Stimulated activated CD8-positive, alpha-beta memory T cell treated with anti-CD3 and anti-CD28 coated beads, Interleukin-4, amount 100 ng/mL, for 48 hours (primary cell): ENCODE measurements around the gene ZNF423.
"Not testable (repeated sequence)": the region's sequence is repeated elsewhere in the genome, so short reads cannot be mapped to it uniquely, and the experiment has no call there.

Experiments used
- DNase-seq: peaks from one replicate; pipeline ENCODE4 v3.0.0-alpha.2; 2020

The ZNF423 gene

GRCh38 chr16:49521734-49522325, 334.1 kb downstream of the ZNF423 start:
- DNase-seq = no peak

DNA sequence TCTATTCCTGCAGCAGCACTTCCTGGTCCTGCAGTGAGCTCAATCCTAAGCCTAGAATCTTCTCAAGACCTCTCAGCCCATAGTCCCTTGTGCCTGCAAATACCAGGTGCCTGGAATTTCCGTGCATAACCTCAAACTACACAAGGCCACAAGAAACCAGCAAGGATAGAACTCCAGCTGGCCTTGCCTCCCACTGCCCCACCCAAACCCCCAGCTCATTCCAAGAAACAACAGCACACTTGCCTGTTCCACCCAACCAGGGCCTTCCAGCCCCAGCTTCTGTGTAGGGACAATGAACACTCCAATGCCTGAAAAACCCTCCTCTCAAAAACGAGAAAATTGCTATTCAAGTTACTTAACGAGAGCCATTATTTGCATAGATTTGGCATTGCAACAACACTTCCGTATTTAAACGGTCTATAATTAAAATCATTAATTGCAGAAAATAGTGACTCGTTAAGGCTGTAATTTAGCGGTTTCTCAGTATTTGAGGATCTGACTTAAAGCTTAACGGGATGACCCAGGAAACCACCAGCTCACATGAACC, 335.3 kb downstream of the ZNF423 start:
- DNase-seq = no peak

DNA sequence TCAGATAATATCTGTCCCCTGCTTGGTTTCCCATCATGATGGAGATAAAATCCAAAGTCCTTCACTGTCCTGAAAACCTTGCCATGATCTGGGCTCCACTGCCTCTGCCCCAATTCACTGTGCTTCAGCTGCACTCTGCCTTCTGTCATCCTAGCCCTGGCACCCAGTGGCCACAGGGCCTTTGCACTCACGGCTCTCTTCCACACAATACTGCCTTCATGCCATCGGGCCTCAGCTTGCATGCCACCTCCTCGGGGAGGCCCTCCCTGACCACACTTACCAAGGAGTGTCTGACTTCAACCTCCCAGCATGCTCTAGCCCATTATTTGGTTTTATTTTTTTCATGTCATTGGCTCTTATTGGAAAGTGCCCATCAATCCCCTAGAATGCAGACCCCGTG, 336.2 kb downstream of the ZNF423 start:
- no peak for DNase-seq

- DNase-seq = no peak
Observed at GRCh38 chr16:49519008-49519656, 336.8 kb downstream of the ZNF423 start.

GRCh38 chr16:49516382-49517036, 339.4 kb downstream of the ZNF423 start:
- no peak for DNase-seq

DNA sequence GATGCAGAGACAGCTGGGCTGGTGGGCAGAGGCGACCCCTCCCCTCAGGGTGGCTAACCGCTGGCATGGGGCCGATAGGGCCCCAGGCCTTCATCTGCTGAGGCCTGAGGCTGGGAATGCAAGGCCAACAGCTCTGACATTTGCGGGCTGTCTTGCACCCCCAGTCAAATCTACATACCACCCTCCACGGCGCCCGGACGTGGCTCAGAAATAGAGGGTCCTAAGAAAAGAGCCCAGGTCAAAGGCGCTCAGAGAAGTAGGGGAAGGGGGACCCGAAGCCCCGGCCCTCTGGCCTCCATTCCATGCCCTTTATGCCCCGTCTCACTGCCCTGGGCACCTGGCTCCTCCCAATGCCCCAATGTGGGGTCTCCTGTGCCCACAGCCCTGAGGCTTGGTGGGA, 340.1 kb downstream of the ZNF423 start:
- DNase-seq = no peak

GRCh38 chr16:49515016-49515565, 340.8 kb downstream of the ZNF423 start:
- no peak for DNase-seq

DNA sequence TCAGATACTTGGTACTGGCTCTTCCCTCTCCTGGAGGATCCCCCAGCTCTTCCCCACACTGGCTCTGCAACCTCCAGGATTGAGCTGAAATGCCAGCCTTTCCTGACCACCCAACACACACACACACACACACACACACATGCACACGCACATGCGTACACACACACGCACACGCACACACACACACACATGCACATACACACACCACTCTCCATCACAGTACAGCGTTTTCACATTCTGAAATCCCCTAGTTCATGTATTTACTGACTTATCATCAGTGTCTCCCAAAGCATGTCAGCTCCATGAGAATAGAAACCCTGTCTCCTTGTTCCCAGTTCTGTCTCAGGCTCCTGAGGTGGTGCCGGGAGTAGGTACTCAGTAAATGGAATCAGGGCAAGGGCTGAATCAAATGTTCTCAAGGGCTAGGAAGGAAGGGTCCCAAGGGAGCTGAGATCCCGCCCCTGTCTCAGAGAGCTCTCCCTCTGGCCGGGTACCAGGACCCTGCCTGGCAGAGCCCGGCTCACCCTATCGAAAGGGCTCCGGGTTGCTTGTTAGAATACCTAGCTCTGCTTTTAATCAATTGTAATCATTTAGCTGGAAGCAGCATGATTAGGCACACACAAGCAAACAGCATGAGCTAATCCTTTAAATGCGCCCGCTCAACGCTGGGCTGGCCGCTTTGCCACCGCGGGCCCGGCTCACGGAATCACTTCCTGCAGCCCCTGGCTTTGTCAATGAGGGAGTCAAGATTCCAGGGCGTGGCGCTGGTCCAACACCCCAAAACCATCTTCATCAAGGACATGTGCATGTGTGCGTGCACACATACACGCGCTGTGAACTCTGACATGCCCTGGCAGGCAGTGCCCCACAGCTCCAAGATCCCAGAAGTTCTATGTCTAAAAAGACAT, 341.6 kb downstream of the ZNF423 start:
- no peak for DNase-seq

GRCh38 chr16:49513040-49513439, 342.9 kb downstream of the ZNF423 start:
- no peak for DNase-seq

DNA sequence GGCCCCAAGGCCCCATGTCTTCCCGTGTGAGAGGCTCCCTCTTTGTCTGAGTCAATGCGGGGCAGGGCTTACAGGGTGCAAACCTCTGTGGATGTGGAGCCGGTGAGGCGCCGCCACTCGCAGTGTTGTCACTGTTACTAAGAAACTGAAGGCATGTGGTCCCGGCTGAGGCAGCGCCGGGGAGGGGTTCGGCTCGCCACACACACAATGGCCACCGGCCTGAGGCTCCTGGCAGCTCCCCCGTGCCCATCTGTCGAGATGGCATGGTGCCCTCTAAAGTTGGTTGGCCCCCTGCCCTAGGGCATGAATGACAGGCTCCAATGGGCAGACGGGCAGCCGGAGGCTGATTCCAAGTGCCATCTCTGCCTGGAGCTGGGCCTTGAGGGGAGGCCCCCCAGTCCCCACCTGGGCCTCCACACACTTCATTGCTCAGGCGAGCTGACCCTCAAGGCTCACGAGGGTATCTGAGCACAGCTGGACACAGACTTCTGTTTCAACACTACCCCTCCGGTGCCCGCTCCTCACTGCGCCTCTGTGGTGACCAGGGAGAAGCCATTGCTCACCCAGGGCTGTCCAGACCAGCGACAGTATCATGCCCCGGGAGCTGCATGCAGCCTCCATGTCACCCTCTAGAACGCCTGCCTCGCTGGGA, 345.1 kb downstream of the ZNF423 start:
- DNase-seq = no peak

GRCh38 chr16:49510141-49510540, 345.8 kb downstream of the ZNF423 start:
- DNase-seq = no peak

DNA sequence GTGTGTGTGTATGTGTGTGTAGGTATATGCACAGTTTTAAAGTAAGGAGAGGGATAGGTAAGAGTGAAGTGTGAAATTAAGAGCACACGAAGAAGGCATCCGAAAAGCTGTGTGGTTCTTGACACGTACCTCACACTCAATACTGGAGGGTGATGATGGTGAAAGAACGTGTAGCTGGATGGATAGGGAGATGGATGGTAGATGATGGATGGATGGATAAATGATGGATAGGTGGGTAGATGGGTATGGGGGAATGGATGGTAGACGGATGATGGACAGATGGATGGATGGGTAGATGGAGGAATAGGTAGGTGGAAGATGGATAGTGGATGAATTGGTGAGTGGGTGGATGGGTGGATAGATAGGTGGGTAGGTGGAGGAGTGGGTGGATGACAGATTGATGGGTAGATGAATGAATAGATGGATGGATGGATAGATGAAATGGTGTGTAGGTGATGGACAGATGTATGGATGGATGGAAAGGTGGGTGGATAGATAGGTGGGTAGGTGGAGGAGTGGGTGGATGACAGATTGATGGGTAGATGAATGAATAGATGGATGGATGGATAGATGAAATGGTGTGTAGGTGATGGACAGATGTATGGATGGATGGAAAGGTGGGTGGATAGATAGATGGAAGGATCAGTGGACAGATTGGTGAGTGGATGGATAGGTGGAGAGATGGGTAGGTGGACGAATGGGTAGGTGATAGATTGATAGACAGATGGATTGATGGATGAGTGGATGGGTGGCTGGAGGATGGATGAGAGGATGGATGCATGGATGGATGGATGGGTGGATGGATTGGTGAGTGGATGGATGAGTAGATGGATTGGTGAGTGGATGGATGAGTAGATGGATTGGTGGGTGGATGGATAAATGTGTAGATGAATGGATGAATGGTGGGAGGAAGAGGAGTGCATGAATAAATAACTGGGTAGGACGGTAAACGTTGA, 349.6 kb downstream of the ZNF423 start:
- not testable (repeated sequence) for DNase-seq

- DNase-seq = no peak
Observed at GRCh38 chr16:49505556-49505955, 350.4 kb downstream of the ZNF423 start.

DNA sequence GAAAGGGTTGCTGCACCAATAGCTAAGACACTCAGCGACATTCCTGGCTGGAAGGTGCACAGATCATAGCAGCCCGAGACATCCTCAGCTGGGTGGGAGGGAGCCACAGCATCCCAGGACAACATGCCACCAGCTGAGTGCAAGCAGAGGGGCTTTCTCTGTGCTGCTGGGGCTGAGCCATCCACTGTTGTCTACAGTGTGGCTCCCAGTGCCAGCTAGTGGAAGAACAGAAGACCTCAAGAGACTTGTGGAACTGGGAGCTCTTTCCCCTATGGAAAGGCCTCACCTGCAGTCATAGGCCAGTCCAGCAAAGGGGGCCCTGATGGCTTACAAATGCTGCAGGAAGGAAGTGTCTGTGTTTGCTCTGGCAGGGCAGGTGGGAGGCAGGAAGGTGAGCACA, 351.3 kb downstream of the ZNF423 start:
- no peak for DNase-seq

- DNase-seq = no peak
Observed at GRCh38 chr16:49504023-49504364, 351.9 kb downstream of the ZNF423 start.

DNA sequence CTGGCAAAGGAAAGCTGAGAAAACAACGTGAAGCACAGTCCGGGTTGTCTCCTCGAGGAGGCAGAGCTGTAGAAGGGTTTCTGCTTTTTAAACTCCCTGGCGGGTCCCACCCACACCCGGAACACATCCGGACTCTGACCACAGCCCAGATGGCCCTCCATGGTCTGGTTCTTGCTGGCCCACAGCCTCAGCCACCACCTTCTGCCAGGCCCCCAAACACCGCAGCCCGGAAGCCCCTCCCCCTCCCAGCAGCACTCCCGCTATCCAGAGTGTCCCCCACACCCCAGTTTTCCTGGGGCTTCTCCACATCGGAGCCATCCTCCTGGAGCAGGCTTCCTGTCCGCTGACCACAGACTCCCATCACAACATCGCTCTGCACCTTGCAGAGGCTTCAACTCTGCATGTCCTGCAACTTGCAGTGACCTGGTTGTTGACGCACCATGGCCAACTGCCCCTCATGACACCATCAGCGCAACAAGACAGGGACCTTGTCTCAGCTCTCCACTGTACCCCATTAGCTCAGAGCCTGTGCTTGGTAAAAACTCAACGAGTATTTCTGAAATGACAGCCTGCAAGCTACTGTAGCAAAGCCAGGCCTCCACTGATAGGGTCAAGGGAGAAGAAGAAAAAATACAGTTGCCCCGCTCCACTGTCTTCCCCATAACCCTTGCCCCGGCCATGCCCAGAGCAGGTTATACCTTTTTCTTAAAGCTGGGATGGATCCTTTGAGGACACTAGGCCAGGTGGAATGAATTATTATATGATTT, 352.5 kb downstream of the ZNF423 start:
- DNase-seq = no peak

DNA sequence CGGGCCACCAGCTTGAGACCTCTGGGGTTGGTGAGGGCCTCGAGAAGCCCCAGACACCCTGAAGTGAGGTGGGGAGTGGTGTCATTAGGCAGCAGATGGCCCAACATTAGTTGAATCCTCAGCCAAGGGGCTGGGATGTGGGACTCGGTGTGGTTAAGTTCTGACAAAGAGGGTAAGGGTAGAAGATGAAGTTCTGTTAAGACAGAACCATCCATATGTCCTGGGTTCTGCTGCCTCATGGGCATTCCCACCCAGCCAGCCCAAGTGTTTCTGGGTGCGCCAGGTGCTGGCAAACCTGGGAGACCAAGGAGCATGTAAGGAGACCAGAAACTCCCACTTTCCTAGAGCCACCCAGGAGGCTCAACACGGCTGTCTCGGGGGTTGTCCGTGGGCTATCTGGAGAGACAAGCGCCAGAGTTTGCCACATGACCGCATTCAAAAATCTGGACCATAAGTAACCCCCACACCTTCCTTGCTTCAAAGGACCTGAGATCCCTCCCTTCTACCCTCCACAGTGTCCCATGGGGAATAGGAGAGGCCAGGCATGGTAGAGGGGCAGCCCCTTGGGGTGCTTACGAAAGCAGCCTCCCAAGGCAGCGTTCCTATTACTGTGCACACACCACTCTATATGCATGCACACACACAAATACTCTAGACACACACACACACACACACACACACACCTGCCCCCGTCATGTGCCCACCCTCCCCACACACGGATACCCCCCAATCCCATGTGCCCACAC, 353.6 kb downstream of the ZNF423 start:
- DNase-seq = no peak

DNA sequence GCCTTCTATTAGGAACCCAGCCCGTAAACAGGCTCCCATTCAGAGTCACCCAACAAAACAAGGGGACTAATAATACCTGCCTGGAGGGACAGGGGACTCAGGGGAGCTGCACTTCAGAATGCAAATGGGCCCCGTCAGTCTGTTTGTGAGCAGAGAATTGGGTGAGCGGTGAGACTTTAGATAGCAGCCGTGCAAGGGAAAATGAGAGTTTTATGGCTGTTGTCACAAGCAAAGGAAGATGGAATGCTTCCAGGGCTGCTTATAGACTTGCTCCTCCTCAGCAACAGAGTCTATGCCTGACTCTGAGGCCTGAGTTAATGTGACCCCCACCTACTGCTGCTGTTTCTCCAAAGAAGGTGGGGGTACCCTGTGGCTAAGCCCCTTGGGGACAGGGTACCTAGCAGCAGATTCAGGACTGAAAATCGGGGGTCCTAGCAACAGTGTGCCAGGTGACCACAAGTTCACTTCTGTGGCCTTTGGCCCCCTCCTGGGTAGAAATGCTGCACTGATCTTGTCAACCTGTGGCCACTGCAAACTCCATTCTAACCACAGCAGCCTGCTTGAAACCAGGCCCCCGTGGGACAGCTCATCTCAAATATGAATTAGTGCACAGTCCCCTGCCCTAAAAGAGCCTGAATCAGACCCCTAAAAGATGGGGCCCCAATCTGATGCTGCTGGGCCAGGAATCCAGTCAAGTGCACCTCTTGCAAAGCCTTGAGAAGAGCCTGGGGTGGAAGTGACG, 355.9 kb downstream of the ZNF423 start:
- no peak for DNase-seq

DNA sequence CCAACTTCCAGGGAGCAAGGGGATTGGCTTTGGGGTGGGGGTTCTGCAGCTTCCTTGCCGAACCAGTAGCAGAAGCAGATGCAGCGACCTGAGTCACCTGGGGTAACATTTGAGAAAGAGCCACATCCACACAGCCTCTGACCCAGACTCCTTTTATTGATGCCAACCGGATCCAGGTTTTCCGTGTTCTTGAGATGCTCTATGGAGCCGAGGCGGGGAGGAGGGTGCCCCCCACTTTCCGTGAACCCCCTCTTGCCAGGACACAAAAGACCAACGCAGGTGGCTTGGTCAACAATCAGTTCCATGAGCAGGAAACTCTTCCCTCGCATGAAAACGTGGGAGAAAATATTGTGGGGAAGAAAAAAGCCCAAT, 356.5 kb downstream of the ZNF423 start:
- DNase-seq = no peak
